ENCODE results near the gene OR13H1. TPM values are rescaled to one million over a fixed set of nuclear protein-coding genes. Genes with fewer than 3 reads are reported as not detected.

Gene OR13H1, protein sequence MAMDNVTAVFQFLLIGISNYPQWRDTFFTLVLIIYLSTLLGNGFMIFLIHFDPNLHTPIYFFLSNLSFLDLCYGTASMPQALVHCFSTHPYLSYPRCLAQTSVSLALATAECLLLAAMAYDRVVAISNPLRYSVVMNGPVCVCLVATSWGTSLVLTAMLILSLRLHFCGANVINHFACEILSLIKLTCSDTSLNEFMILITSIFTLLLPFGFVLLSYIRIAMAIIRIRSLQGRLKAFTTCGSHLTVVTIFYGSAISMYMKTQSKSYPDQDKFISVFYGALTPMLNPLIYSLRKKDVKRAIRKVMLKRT
- not detected in 2 replicates for total RNA-seq

DNA sequence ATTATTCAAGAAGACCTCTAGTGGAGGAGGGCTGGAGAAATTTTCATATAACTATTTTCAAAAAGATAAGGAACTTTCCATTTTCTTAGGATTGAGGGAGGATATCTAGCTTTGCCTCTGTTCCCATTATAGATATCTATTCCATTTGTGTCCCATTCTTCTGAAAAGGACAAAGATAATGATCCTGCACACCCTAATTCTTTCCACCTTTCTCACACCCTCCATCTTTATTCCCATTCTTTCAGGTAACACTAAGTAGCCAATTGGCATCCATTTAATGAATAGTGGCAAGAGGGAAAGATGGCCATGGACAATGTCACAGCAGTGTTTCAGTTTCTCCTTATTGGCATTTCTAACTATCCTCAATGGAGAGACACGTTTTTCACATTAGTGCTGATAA is at the start of gene OR13H1:
Gene OR13H1, plus strand, starts transcription at position 301 of the 400 bp plus-strand sequence. Its CDS starts 0 bp downstream, at position 301.

